Left lung (tissue), 10 donors: ENCODE data around the gene SNTG2. TPM values are rescaled to one million over a fixed set of nuclear protein-coding genes. Genes with fewer than 3 reads are reported as not detected.
A peak's percentile ranks its signal among the peaks of the same experiment; 100 is the strongest.

ENCODE experiments used
- ATAC-seq: fragments of 200-7000 bp; cut with Tn5 transposase; one replicate; pipeline ENCODE4 v1.9.1; 2020; ENCODE audit warnings: moderate library complexity
- DNase-seq, 4 donors: peaks; one replicate each; pipeline ENCODE4 v3.0.0-alpha.2; 2013 to 2020
- H3K27ac ChIP-seq, 2 donors: fragments of 200-600 bp; sonication (generic) in 1 of 2; one replicate each; pipeline versions ENCODE4 v1.5.0 to v1.8.0; 2020 to 2021
- H3K27me3 ChIP-seq, 2 donors: fragments of 200-600 bp; sonication (generic) in 1 of 2; one replicate each; pipeline versions ENCODE4 v1.5.0 to v1.8.0; 2020 to 2021
- H3K36me3 ChIP-seq, 2 donors: fragments of 200-600 bp; sonication (generic) in 1 of 2; one replicate each; pipeline versions ENCODE4 v1.5.0 to v1.8.0; 2020 to 2021
- H3K4me1 ChIP-seq, 2 donors: fragments of 200-600 bp; one replicate each; pipeline ENCODE4 v1.8.0; 2021
- H3K4me3 ChIP-seq, 2 donors: fragments of 200-600 bp; sonication (generic) in 1 of 2; one replicate each; pipeline versions ENCODE4 v1.5.0 to v1.8.0; 2020 to 2021; ENCODE audit warnings: mild to moderate bottlenecking in 1 of 2
- H3K9me3 ChIP-seq, 2 donors: fragments of 200-600 bp; sonication (generic) in 1 of 2; one replicate each; pipeline versions ENCODE4 v1.5.0 to v1.8.0; 2020 to 2021
- intact Hi-C, 2 donors: fragments of 100-400 bp; cut with DNase I; formaldehyde crosslinking; loops; one replicate each; pipeline versions ENCODE4 v1.11.2 to v1.14.2; 2022
- polyA plus RNA-seq, 6 donors: library from polyadenylated mRNA; unstranded; fragments of 120-200 nt; gene quantifications; one replicate each; pipeline ENCODE4 v1.2.1, GENCODE V29; 2013; ENCODE audit not compliant: insufficient read length in 6 of 6
- total RNA-seq, 2 donors: library from RNA; stranded (reverse); fragmentation: NEBNext Ultra II Directional; extraction: Animal tissue kit (Norgen Biotek cat#: 25700); gene quantifications; one replicate each; pipeline ENCODE4 v1.2.1, GENCODE V29; 2021
- TF ChIP-seq, protein P1 (sequence below), 2 donors: fragments of 200-600 bp; sonication (generic) in 1 of 2; IDR thresholded peaks; one replicate each; pipeline versions ENCODE4 v1.5.0 to v1.8.0; 2021; ENCODE audit warnings: antibody characterized with exemption in 2 of 2
- donor health status: DM: no; HTN: yes; CAD: no.
- donor health status: DM: no; HTN: no; CAD: no.

Gene SNTG2
- total and polyA plus RNA-seq, 8 donors: 0.24 to 3.2 (median 0.64) TPM

DNA sequence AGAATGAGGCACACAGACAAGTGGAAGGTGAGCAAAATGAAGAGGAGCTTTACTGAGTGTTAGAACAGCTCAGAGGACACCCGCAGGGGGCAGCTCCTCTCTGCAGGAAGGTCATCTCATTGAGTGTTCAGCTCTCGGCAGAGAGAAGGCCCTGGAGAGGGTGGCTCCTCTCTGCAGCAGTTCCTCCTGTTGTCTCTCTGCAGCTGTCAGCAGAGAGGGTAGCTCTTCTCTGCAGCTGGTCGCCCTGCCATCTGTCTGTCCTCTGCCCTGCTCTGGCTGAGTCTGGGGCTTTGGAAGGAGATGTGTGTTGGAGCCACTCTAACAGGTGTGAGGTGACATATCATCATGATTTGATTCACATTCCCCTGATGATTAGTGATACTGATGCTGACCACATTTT lies 6.8 kb upstream of the SNTG2 start:
- intact Hi-C loops: no loop called here
- TF ChIP-seq, protein P1, sequence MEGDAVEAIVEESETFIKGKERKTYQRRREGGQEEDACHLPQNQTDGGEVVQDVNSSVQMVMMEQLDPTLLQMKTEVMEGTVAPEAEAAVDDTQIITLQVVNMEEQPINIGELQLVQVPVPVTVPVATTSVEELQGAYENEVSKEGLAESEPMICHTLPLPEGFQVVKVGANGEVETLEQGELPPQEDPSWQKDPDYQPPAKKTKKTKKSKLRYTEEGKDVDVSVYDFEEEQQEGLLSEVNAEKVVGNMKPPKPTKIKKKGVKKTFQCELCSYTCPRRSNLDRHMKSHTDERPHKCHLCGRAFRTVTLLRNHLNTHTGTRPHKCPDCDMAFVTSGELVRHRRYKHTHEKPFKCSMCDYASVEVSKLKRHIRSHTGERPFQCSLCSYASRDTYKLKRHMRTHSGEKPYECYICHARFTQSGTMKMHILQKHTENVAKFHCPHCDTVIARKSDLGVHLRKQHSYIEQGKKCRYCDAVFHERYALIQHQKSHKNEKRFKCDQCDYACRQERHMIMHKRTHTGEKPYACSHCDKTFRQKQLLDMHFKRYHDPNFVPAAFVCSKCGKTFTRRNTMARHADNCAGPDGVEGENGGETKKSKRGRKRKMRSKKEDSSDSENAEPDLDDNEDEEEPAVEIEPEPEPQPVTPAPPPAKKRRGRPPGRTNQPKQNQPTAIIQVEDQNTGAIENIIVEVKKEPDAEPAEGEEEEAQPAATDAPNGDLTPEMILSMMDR (IDR thresholded peaks at IDR 0.05): no peak
- H3K4me1 ChIP-seq: no peaks in the 10 kb centered on the region
- peaks cover 11 to 23% of the 10 kb centered on the region in 2 donors for H3K27me3 ChIP-seq
- peaks cover 0 to 12% of the 10 kb centered on the region in 2 donors for H3K9me3 ChIP-seq
- no peaks in the 10 kb centered on the region for H3K36me3 ChIP-seq
- no peak overlapping the region for H3K4me3 ChIP-seq
- DNase-seq (no peak), ATAC-seq (no peak)
- no peak overlapping the region for H3K27ac ChIP-seq

DNA sequence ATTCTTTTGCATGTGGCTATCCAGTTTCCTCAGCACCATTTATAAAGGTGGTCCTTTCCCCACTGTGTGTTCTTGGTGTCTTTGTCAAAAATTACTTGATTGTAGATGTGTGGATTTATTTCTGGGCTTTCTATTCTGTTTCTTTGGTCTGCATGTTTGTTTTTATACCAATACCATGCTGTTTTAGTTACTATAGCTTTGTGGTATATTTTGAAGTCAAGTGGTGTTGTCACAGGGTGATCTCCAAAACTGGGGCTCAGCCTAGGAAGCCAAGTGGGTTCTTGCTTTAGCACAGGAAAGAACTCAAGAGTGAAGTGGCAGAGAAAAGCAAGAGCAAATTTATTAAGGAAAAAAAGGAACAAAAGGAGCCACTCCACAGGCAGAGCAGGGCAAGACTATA lies 6.0 kb upstream of the SNTG2 start:
- intact Hi-C loops: no loop called here
- no peak overlapping the region for H3K4me3 ChIP-seq
- H3K4me1 ChIP-seq: peaks cover 1 to 5% of the 10 kb centered on the region in 2 donors
- TF ChIP-seq, protein P1 (IDR thresholded peaks at IDR 0.05): no peak
- peaks cover 0 to 12% of the 10 kb centered on the region in 2 donors for H3K9me3 ChIP-seq
- ATAC-seq: no peak
- no peak for DNase-seq
- no peak overlapping the region for H3K27ac ChIP-seq
- H3K36me3 ChIP-seq: no peaks in the 10 kb centered on the region
- peaks cover 20 to 32% of the 10 kb centered on the region in 2 donors for H3K27me3 ChIP-seq

DNA sequence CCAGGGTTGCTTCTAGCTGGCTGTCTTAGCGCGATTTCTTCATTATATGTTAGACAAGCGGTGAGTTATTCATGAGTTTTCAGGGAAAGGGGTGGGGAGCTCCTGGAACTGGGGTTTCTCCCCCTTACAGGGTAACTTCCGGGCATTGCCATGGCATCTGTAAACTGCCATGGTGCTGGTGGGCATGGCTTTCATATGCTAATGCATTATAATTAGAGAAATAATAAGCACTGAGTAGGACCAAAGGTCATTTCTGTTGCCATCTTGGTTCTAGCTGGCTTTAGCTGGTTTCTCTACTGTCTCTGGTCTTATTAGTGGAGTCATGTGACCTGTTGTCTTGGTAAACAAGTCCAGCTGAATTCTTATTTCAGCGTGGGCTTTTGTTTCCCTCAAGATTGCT lies 5.5 kb upstream of the SNTG2 start:
- Histone ChIP-seq H3K27me3 (peaks cover 24 to 36% of the 10 kb centered on the region in 2 donors), H3K4me1 (peaks cover 6 to 9% of the 10 kb centered on the region in 2 donors), H3K4me3 (no peak overlapping the region), H3K36me3 (no peaks in the 10 kb centered on the region), H3K9me3 (peaks cover 0 to 12% of the 10 kb centered on the region in 2 donors), H3K27ac (no peak overlapping the region)
- DNase-seq (no peak), ATAC-seq (no peak)
- intact Hi-C loops: no loop called here
- TF ChIP-seq, protein P1 (IDR thresholded peaks at IDR 0.05): no peak

DNA sequence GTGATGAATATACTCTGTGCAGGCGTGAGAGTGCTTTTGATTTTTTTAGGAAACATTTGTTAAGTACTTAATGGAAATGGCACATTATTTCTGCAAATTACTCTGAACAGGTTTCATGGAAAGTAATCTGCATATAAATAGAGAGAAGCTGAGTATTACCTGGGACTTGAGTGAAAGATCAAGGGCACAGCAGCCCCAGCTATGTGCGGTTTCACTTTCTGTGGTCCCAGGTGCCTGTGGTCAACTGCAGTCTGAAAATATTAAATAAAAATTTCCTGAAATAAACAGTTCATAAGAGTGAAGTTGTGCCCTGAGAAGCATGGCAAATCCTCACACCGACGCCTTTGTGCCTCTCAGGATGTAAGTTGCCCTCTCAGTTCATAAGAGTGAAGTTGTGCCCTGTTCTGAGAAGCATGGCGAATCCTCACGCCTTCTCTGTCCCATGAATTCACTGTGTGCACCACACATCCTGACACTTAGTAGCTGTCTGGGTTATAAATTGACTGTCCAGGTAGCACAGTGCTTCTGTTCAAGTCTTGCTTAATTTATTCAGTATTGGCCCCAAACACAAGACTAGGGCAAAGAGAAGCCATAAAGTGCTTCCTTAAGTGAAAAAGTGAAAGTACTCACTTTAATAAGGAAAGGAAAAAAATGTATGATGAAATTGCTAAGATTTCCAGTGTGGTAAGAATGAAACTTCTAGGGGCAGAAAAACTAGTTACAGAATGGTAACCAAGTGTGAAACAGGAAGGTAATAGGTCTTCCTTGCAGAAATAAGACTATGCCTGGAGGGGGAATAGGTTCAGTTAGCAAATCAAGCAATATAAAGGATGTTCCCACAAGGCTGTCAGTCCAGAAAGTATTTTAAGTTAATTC lies 4.3 kb upstream of the SNTG2 start:
- no peak overlapping the region for H3K4me3 ChIP-seq
- ATAC-seq (no peak), DNase-seq (no peak)
- TF ChIP-seq, protein P1 (IDR thresholded peaks at IDR 0.05): no peak
- H3K9me3 ChIP-seq: peaks cover 0 to 12% of the 10 kb centered on the region in 2 donors
- no peaks in the 10 kb centered on the region for H3K36me3 ChIP-seq
- intact Hi-C loops: no loop called here
- peaks cover 8 to 15% of the 10 kb centered on the region in 2 donors for H3K4me1 ChIP-seq
- peaks cover 32 to 48% of the 10 kb centered on the region in 2 donors for H3K27me3 ChIP-seq
- no peak overlapping the region for H3K27ac ChIP-seq

DNA sequence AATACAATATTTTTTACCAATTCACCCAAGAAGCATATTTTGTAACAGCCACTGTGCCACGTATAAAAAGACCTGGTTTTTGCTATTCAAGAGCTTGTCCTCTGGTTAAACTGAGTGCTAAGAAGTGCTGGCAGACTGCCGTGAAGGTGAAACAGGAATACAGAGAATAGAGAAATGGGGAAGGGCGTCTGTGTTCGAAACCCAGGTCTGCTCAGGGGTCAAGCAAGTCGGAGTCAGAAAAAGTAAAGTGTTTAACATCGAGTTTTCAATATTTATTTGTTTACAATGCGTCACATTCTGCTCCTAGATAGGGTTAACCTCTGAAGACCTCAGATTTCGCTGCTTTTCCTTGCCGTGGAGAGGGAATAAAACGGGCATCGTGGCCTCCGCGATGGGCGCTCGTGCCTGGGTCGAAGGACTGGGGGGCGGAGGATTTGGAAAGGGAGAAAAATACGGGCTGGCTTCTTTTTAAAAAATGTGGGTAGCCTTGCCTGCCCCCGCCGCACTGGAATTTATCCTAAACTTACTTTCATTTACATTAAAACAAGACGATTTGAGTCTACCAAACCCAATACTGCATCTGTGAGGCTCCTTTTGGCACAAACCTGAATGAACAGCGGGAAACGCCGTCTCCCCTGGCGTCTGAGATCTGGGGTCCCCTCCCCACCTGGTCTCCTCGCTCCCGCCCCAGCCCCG lies 1.1 kb upstream of the SNTG2 start:
- TF ChIP-seq, protein P1 (IDR thresholded peaks at IDR 0.05): no peak
- Histone ChIP-seq H3K36me3 (no peaks in the 10 kb centered on the region), H3K9me3 (peaks cover 0 to 8% of the 10 kb centered on the region in 2 donors), H3K27ac (no peak overlapping the region), H3K27me3 (peaks cover 51 to 79% of the 10 kb centered on the region in 2 donors), H3K4me3 (peak overlapping the region; percentile 33 to 44), H3K4me1 (peaks cover 8 to 16% of the 10 kb centered on the region in 2 donors)
- intact Hi-C loops: loop anchor here in 1 of 2 donors (10.0 kb wide), 1 partner anchor 595 kb away; no protein-coding TSS in a partner anchor
- no peak for ATAC-seq
- DNase-seq: peak in 1 of 4 donors; percentile 30
